MCF 10A (cell line): ENCODE results near the gene NUB1. TPM values are rescaled to one million over a fixed set of nuclear protein-coding genes. Genes with fewer than 3 reads are reported as not detected.

Source experiments
- BruUV-seq: library from RNA; stranded (reverse); fragments of 400-500 nt; replicated peaks from 2 replicates; lab custom pipeline; 2021; lab: Mats Ljungman, UMichigan
- CTCF ChIA-PET: fragments of 300-600 bp; sonication (Branson Sonifier 250); formaldehyde crosslinking; extraction: SDS; loops from one replicate; lab custom pipeline; 2021; ENCODE audit warnings: antibody characterized with exemption, inconsistent platforms; lab: Yijun Ruan, JAX
- POLR2A ChIA-PET: fragments of 300-600, 350-650 bp; sonication (Branson Sonifier 250); formaldehyde crosslinking; extraction: SDS; loops from one replicate; lab custom pipeline; 2020; ENCODE audit warnings: antibody characterized with exemption, inconsistent platforms; lab: Yijun Ruan, JAX
- DNase-seq: peaks from one replicate; pipeline ENCODE4 v3.0.0-alpha.2; 2018; ENCODE audit not compliant: unreplicated experiment
- H3K27ac Mint-ChIP-seq: one replicate; pipeline ENCODE4 v1.8.0; 2022; ENCODE audit warnings: mild to moderate bottlenecking, low read depth, mixed read lengths; ENCODE audit not compliant: unreplicated experiment
- H3K27me3 Mint-ChIP-seq: one replicate; pipeline ENCODE4 v1.8.0; 2022; ENCODE audit warnings: mixed read lengths; ENCODE audit not compliant: insufficient read depth, unreplicated experiment
- H3K36me3 Mint-ChIP-seq: one replicate; pipeline ENCODE4 v1.8.0; 2022; ENCODE audit warnings: mild to moderate bottlenecking, moderate library complexity, mixed read lengths; ENCODE audit not compliant: insufficient read depth, unreplicated experiment
- H3K4me1 Mint-ChIP-seq: one replicate; pipeline ENCODE4 v1.8.0; 2022; ENCODE audit warnings: mixed read lengths; ENCODE audit not compliant: insufficient read depth, unreplicated experiment
- H3K4me3 Mint-ChIP-seq: one replicate; pipeline ENCODE4 v1.8.0; 2022; ENCODE audit warnings: mild to moderate bottlenecking, moderate library complexity, mixed read lengths; ENCODE audit not compliant: unreplicated experiment
- H3K9me3 Mint-ChIP-seq: one replicate; pipeline ENCODE4 v1.8.0; 2022; ENCODE audit warnings: mixed read lengths; ENCODE audit not compliant: unreplicated experiment
- intact Hi-C: fragments of 100-400 bp; cut with micrococcal nuclease; formaldehyde crosslinking; loops from 2 replicates; pipeline ENCODE4 v1.14.1; 2022
- total RNA-seq: library from RNA; stranded (reverse); gene quantifications from 2 replicates; pipeline ENCODE4 v1.2.3, GENCODE V29; 2022
- TF ChIP-seq, protein P1 (sequence below): fragments of 200-600 bp; IDR thresholded peaks from one replicate; pipeline ENCODE4 v1.8.0; 2022; ENCODE audit warnings: antibody characterized with exemption, mild to moderate bottlenecking; ENCODE audit not compliant: unreplicated experiment

The NUB1 gene
- total RNA-seq, 1 experiment from 2014 or later, result 53.3 TPM

DNA sequence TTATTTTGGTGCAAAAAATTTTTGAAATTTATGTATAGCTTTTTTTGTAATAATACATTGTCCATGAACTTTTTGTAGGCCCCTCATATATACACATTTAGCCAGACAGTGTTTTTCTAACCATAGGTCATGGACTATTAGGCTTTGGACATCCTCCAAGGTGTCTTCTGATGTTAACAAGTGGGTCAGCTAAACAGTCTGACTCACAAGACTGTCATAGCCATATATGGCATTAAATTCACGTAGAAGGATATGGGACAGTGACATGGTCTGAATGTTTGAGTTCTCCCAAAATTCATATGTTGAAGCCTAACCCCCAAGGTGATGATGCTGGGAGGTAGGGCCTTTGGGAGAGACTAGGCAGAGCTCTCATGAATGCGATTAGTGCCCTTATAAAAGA is 14.0 kb upstream of the NUB1 start:
- intact Hi-C loops, result no loop called here
- ChIA-PET CTCF (interaction anchor here (0.6 to 5.3 kb wide), 3 partner anchors 12 to 33 kb away, joined by 3 to 68 read pairs (median 5); no protein-coding TSS in a partner anchor), POLR2A (interaction anchor here (0.7 to 2.2 kb wide), 2 partner anchors 14 kb away, joined by 3 to 6 read pairs; partner anchors contain the start of gene NUB1)
- TF ChIP-seq, protein P1, sequence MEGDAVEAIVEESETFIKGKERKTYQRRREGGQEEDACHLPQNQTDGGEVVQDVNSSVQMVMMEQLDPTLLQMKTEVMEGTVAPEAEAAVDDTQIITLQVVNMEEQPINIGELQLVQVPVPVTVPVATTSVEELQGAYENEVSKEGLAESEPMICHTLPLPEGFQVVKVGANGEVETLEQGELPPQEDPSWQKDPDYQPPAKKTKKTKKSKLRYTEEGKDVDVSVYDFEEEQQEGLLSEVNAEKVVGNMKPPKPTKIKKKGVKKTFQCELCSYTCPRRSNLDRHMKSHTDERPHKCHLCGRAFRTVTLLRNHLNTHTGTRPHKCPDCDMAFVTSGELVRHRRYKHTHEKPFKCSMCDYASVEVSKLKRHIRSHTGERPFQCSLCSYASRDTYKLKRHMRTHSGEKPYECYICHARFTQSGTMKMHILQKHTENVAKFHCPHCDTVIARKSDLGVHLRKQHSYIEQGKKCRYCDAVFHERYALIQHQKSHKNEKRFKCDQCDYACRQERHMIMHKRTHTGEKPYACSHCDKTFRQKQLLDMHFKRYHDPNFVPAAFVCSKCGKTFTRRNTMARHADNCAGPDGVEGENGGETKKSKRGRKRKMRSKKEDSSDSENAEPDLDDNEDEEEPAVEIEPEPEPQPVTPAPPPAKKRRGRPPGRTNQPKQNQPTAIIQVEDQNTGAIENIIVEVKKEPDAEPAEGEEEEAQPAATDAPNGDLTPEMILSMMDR, result no peak
- peak; percentile 36 for DNase-seq
- Mint-ChIP-seq H3K4me1 (no peaks in the 10 kb centered on the region), H3K36me3 (no peaks in the 10 kb centered on the region), H3K27ac (no peak overlapping the region), H3K27me3 (peaks cover 24% of the 10 kb centered on the region), H3K4me3 (no peak overlapping the region), H3K9me3 (no peaks in the 10 kb centered on the region)
- BruUV-seq, result no TSS peak

- no peaks in the 10 kb centered on the region for H3K9me3 Mint-ChIP-seq
- H3K27me3 Mint-ChIP-seq, result peaks cover 14% of the 10 kb centered on the region
- TF ChIP-seq, protein P1, result no peak
- intact Hi-C loops, result no loop called here
- H3K4me3 Mint-ChIP-seq, result no peak overlapping the region
- no peaks in the 10 kb centered on the region for H3K36me3 Mint-ChIP-seq
- POLR2A ChIA-PET, result interaction anchor here (1.3 kb wide), 1 partner anchor 11 kb away, joined by 4 read pairs; the partner anchor contains the start of gene NUB1
- H3K27ac Mint-ChIP-seq, result no peak overlapping the region
- CTCF ChIA-PET, result interaction anchor here (0.6 to 2.8 kb wide), 5 partner anchors 10 to 119 kb away, joined by 3 to 10 read pairs (median 6); no protein-coding TSS in a partner anchor
- BruUV-seq, result no TSS peak
- no peaks in the 10 kb centered on the region for H3K4me1 Mint-ChIP-seq
- DNase-seq, result no peak
These were observed 11.4 kb upstream of the NUB1 start for GRCh38 chr7:151330181-151330580.

GRCh38 chr7:151330661-151331060 is 11.0 kb upstream of the NUB1 start:
- Mint-ChIP-seq H3K36me3 (no peaks in the 10 kb centered on the region), H3K27ac (no peak overlapping the region), H3K4me3 (no peak overlapping the region), H3K9me3 (no peaks in the 10 kb centered on the region), H3K4me1 (no peaks in the 10 kb centered on the region), H3K27me3 (peaks cover 9% of the 10 kb centered on the region)
- DNase-seq, result no peak
- no TSS peak for BruUV-seq
- intact Hi-C loops, result no loop called here
- ChIA-PET POLR2A (interaction anchor here (1.3 kb wide), 1 partner anchor 11 kb away, joined by 4 read pairs; the partner anchor contains the start of gene NUB1), CTCF (interaction anchor here (1.3 to 2.8 kb wide), 2 partner anchors 15 to 19 kb away, joined by 6 to 10 read pairs; no protein-coding TSS in a partner anchor)
- TF ChIP-seq, protein P1, result no peak

DNA sequence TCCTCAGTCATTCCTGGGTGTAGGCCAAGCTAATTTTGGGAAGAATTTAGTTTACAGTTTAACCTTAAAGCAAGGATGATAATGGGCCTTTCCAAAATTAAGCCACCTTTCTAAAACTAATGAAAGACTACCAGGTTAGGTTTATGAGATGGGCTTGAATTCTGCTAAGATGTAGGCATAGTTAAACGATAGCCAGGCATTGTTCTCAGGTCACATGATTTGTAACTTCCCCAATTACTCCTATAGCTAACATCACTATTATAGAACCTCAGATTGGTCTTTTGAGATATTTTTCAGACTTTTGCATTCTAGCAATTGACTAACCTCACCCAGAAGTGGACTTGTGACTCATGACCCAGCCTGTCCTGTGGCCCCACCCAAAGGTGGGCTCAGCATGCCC is 7.0 kb upstream of the NUB1 start:
- Mint-ChIP-seq H3K27ac (no peak overlapping the region), H3K27me3 (no peaks in the 10 kb centered on the region), H3K9me3 (no peaks in the 10 kb centered on the region), H3K4me3 (no peak overlapping the region), H3K4me1 (no peaks in the 10 kb centered on the region), H3K36me3 (no peaks in the 10 kb centered on the region)
- intact Hi-C loops, result no loop called here
- ChIA-PET CTCF (interaction anchor here (1.0 to 1.3 kb wide), 4 partner anchors 9 to 425 kb away, joined by 3 to 5 read pairs (median 4); no protein-coding TSS in a partner anchor), POLR2A (interaction anchor here (1.2 kb wide), 1 partner anchor 10 kb away, joined by 4 read pairs; no protein-coding TSS in a partner anchor)
- no peak for DNase-seq
- BruUV-seq, result no TSS peak
- TF ChIP-seq, protein P1, result no peak
